ENCODE results near the gene MATN3.

DNA sequence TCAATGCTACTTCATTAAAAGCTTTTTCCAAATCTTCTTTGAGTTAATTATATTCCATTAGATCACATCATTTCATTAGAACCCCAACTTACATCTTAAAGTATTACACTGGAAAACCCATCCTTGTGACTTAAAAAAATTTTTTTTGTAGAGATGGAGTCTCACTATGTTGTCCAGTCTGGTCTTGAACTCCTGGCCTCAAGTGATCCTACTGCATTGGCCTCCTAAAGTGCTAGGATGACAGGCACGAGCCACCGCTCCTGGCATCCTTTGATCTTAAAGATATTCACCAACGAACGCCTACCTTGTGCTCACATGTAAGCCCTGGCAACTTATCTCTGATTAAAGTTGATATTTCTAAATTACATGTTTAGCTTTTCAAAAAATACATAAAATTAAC, 32.3 kb upstream of the MATN3 start:
- TF ChIP-seq CTCF (conservative IDR thresholded peaks at IDR 0.05; ENCODE audit: low read depth, low read length) (no peak), EZH2 (IDR thresholded peaks at IDR 0.05; ENCODE audit: borderline replicate concordance, low read depth, low read length, poor library complexity, severe bottlenecking) (no peak)
